Measurements from ENCODE around the gene MICAL3. TPM values are rescaled to one million over a fixed set of nuclear protein-coding genes. Genes with fewer than 3 reads are reported as not detected.
"Not testable (repeated sequence)": the region's sequence is repeated elsewhere in the genome, so short reads cannot be mapped to it uniquely, and the experiment has no call there.

Gene MICAL3
- total RNA-seq, 4 donors from 2014 or later = 84.2 to 290 (median 151) TPM

DNA sequence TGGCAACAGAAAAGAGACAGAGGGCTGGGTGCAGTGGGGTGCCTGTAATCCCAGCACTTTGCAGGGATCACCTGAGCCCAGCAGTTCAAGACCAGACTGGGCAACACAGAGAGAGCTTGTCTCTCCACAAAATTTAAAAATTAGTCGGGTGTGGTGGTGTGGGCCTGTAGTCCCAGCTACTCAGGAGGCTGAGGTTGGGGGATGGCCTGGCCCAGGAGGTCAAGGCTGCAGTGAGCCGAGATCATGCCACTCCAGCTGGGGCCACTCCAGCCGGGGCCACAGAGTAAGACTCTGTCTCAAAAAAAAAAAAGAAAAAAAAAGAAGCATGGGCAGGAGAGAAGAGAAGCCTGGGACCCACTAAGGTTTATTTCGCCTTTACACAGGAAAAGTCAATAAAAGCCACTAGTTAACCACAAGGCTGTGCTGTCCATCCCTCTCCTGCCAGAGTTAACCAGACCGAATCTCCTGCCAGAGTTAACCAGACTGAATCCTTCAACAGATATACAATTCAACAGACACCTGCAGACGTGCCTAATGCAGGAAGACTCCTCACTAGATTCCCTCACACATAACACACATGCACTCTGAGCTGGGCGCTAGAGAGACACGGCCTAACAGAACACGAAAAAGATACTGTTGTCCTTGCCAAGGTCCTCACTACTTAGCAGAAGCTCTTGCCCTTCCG, 29.8 kb downstream of the MICAL3 start:
- Histone ChIP-seq H3K36me3 (no peaks in the 10 kb centered on the region), H3K27ac (no peak overlapping the region), H3K4me1 (peaks cover 12 to 46% (median 34%) of the 10 kb centered on the region in 4 donors), H3K4me3 (no peak overlapping the region), H3K27me3 (no peaks in the 10 kb centered on the region), H3K9me3 (no peaks in the 10 kb centered on the region)
- DNase-seq = no peak
- TF ChIP-seq EP300 (IDR thresholded peaks at IDR 0.05; ENCODE audit: low read depth) = no peak
- TF ChIP-seq, protein P1, sequence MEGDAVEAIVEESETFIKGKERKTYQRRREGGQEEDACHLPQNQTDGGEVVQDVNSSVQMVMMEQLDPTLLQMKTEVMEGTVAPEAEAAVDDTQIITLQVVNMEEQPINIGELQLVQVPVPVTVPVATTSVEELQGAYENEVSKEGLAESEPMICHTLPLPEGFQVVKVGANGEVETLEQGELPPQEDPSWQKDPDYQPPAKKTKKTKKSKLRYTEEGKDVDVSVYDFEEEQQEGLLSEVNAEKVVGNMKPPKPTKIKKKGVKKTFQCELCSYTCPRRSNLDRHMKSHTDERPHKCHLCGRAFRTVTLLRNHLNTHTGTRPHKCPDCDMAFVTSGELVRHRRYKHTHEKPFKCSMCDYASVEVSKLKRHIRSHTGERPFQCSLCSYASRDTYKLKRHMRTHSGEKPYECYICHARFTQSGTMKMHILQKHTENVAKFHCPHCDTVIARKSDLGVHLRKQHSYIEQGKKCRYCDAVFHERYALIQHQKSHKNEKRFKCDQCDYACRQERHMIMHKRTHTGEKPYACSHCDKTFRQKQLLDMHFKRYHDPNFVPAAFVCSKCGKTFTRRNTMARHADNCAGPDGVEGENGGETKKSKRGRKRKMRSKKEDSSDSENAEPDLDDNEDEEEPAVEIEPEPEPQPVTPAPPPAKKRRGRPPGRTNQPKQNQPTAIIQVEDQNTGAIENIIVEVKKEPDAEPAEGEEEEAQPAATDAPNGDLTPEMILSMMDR (IDR thresholded peaks at IDR 0.05) = no peak
- no peak for TF ChIP-seq POLR2A (IDR thresholded peaks at IDR 0.05)
- no peak for TF ChIP-seq POLR2AphosphoS5 (IDR thresholded peaks at IDR 0.05)
- intact Hi-C loops (cut with DNase I; ENCODE audit: low total_unique reads) = no loop called here
- 66 to 72% methylated on average over 8 to 9 of the region's 10 CpGs for WGBS, 2 donors (ENCODE audit: low coverage in 1 of 2)
- in situ Hi-C loops (cut with MboI; ENCODE audit: low pct_ligation_motif_present in 1 of 4, low pct_unique_long_range_greater_than_20kb in 1 of 4, low sequenced_read_pairs in 3 of 4) = no loop called here

GRCh38 chr22:17992976-17993375, 31.4 kb downstream of the MICAL3 start:
- intact Hi-C loops (cut with DNase I; ENCODE audit: low total_unique reads) = not testable (repeated sequence)
- H3K4me1 ChIP-seq = peaks cover 16 to 44% (median 30%) of the 10 kb centered on the region in 4 donors
- 54 to 70% methylated on average over 2 of the region's 2 CpGs for WGBS, 2 donors (ENCODE audit: low coverage in 1 of 2)

GRCh38 chr22:17991992-17992391, 32.4 kb downstream of the MICAL3 start:
- intact Hi-C loops (cut with DNase I; ENCODE audit: low total_unique reads); H3K4me3 ChIP-seq; H3K27ac ChIP-seq; H3K9me3 ChIP-seq; in situ Hi-C loops (cut with MboI; ENCODE audit: low pct_ligation_motif_present in 1 of 4, low pct_unique_long_range_greater_than_20kb in 1 of 4, low sequenced_read_pairs in 3 of 4); DNase-seq; H3K36me3 ChIP-seq; H3K27me3 ChIP-seq: not testable (repeated sequence)
- WGBS, 2 donors (ENCODE audit: low coverage in 1 of 2) = 84% methylated on average over 4 of the region's 4 CpGs; no CpG with 5 or more reads in 1 of the 2 donors
- H3K4me1 ChIP-seq = peaks cover 18 to 41% (median 31%) of the 10 kb centered on the region in 4 donors

More at GRCh38 chr22:17992976-17993375, 31.4 kb downstream of the MICAL3 start:
- H3K36me3 ChIP-seq; in situ Hi-C loops (cut with MboI; ENCODE audit: low pct_ligation_motif_present in 1 of 4, low pct_unique_long_range_greater_than_20kb in 1 of 4, low sequenced_read_pairs in 3 of 4); H3K4me3 ChIP-seq; H3K27me3 ChIP-seq; DNase-seq; H3K9me3 ChIP-seq: not testable (repeated sequence)
- H3K27ac ChIP-seq = peak overlapping the region in 3 of 4 donors; percentile 17 to 24 (median 18)

- H3K36me3 ChIP-seq = no peaks in the 10 kb centered on the region
- 79% methylated on average over 8 of the region's 8 CpGs; no CpG with 5 or more reads in 1 of the 2 donors for WGBS, 2 donors (ENCODE audit: low coverage in 1 of 2)
- no peaks in the 10 kb centered on the region for H3K27me3 ChIP-seq
- TF ChIP-seq POLR2A (IDR thresholded peaks at IDR 0.05) (no peak), POLR2AphosphoS5 (IDR thresholded peaks at IDR 0.05) (no peak), EP300 (IDR thresholded peaks at IDR 0.05; ENCODE audit: low read depth) (no peak)
- intact Hi-C loops (cut with DNase I; ENCODE audit: low total_unique reads) = no loop called here
- H3K4me3 ChIP-seq = no peak overlapping the region
- H3K9me3 ChIP-seq = no peaks in the 10 kb centered on the region
- no peak overlapping the region for H3K27ac ChIP-seq
- DNase-seq = no peak
- peaks cover 18 to 41% (median 31%) of the 10 kb centered on the region in 4 donors for H3K4me1 ChIP-seq
- in situ Hi-C loops (cut with MboI; ENCODE audit: low pct_ligation_motif_present in 1 of 4, low pct_unique_long_range_greater_than_20kb in 1 of 4, low sequenced_read_pairs in 3 of 4) = no loop called here
Measured at GRCh38 chr22:17990942-17991341, 33.4 kb downstream of the MICAL3 start.

DNA sequence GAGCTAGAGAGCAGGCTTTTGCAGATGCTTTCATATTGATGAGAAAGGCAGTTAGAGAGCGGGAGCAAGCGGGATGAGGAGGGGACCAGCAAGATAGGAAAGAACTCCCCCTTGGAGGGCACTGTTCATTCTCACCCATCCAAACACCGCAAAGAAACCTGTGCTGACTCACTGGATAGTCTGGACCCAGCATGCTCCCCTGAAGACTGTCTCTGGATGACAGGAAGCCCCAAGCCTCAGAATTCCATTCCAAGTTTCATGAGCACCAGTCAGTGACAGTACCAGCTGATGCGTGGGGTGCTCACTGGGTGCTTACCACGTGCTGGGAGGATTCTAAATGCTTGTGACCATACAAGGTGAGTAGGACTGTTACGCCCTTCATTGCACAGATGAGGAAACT, 34.2 kb downstream of the MICAL3 start:
- in situ Hi-C loops (cut with MboI; ENCODE audit: low pct_ligation_motif_present in 1 of 4, low pct_unique_long_range_greater_than_20kb in 1 of 4, low sequenced_read_pairs in 3 of 4) = no loop called here
- no peak for DNase-seq
- Histone ChIP-seq H3K4me1 (peaks cover 18 to 41% (median 31%) of the 10 kb centered on the region in 4 donors), H3K27me3 (no peaks in the 10 kb centered on the region), H3K9me3 (no peaks in the 10 kb centered on the region), H3K4me3 (no peak overlapping the region), H3K36me3 (no peaks in the 10 kb centered on the region), H3K27ac (no peak overlapping the region)
- intact Hi-C loops (cut with DNase I; ENCODE audit: low total_unique reads) = no loop called here
- 74 to 87% methylated on average over 3 to 6 of the region's 6 CpGs for WGBS, 2 donors (ENCODE audit: low coverage in 1 of 2)
- TF ChIP-seq EP300 (IDR thresholded peaks at IDR 0.05; ENCODE audit: low read depth) (no peak), POLR2AphosphoS5 (IDR thresholded peaks at IDR 0.05) (no peak), POLR2A (IDR thresholded peaks at IDR 0.05) (no peak)
- TF ChIP-seq, protein P1 (IDR thresholded peaks at IDR 0.05) = no peak
